Measurements from ENCODE around the gene DHODH.

Gene DHODH

DNA sequence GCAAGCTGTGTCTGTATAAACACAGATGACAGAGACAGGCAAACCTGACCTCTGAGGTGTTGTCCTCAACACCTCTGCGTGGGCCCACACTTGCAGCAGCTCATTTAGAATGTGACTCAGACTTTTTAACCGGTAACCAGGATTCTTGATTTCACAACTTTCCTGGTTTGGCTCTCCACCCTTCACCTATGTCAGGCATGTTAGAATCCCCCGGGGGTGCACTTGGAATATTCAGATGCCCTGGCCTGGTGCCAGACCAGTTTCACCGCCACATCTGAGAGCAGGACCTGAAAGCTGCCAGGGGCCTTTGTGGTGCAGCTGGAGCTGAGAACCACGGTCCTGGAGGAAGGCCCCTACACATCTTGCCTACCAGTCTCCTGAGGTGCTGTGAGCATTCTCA lies 4.8 kb downstream of the DHODH start:
- peak; percentile 82 for DNase-seq (ENCODE audit: low spot score)
- peak overlapping the region; percentile 77 for H3K27ac ChIP-seq
- POLR2A ChIA-PET (ENCODE audit: low non-redundant PET) = no interaction called here
- TF ChIP-seq, protein P1, sequence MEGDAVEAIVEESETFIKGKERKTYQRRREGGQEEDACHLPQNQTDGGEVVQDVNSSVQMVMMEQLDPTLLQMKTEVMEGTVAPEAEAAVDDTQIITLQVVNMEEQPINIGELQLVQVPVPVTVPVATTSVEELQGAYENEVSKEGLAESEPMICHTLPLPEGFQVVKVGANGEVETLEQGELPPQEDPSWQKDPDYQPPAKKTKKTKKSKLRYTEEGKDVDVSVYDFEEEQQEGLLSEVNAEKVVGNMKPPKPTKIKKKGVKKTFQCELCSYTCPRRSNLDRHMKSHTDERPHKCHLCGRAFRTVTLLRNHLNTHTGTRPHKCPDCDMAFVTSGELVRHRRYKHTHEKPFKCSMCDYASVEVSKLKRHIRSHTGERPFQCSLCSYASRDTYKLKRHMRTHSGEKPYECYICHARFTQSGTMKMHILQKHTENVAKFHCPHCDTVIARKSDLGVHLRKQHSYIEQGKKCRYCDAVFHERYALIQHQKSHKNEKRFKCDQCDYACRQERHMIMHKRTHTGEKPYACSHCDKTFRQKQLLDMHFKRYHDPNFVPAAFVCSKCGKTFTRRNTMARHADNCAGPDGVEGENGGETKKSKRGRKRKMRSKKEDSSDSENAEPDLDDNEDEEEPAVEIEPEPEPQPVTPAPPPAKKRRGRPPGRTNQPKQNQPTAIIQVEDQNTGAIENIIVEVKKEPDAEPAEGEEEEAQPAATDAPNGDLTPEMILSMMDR (conservative IDR thresholded peaks at IDR 0.05; ENCODE audit: low read depth) = no peak
- CTCF ChIA-PET = interaction anchor here (0.5 to 0.6 kb wide), 2 partner anchors 39 to 81 kb away, joined by 3 read pairs; no protein-coding TSS in a partner anchor

DNA sequence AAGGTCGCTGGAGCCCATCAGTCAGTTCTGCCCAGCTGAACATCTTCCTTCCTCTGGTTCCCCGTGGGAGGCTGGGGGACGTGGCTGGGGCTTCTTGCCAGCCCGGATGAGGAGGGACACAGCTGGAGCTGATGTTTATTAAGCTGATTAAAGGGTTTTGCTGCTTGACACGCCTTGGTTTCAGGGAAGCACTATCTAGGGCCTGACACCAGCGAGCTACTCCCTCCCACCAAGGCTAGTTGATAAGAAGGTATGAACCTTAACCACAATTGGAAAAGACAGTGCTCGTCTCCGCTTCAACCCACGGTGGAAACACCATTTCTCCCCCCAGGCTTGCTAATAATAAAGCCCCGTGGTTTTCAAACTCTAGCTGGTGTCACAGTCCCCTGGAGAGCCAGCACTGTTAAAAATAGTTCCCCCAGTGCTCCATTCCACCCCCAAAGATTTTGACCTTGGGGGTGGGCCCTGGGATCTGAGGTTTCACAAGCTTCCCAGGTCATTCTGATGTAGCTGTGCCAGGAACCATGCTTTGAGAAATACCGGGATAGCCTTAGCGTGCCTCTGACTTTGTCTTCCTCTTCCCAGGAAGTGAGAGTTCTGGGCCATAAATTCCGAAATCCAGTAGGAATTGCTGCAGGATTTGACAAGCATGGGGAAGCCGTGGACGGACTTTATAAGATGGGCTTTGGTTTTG lies 5.5 kb downstream of the DHODH start:
- peak overlapping the region; percentile 77 for H3K27ac ChIP-seq
- POLR2A ChIA-PET (ENCODE audit: low non-redundant PET) = no interaction called here
- TF ChIP-seq, protein P1 (conservative IDR thresholded peaks at IDR 0.05; ENCODE audit: low read depth) = no peak
- no peak for DNase-seq (ENCODE audit: low spot score)
- CTCF ChIA-PET = interaction anchor here (0.5 to 0.9 kb wide), 3 partner anchors 39 to 1944 kb away, joined by 3 to 4 read pairs (median 3); no protein-coding TSS in a partner anchor

DNA sequence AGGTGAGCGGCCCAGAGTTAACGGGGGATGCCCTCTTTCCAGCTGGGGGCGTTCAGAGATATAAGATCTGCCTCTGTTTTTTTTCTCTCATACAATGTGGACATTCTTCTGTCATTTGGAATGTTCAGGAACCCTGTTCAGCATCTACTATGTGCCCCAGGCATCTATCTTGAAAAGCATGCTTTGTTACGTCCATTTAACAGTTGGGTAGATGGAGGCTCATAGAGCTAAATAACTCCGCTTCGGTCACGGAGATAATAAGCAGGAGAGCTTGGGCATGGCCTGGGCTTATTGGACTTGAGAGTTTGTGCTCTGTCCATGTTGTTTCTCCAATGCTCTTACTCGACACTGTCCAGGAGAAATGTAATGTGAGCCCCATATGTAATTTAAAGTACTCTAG lies 6.1 kb downstream of the DHODH start:
- ChIA-PET CTCF (interaction anchor here (0.9 kb wide), 1 partner anchor 1943 kb away, joined by 4 read pairs; no protein-coding TSS in a partner anchor), POLR2A (ENCODE audit: low non-redundant PET) (no interaction called here)
- TF ChIP-seq, protein P1 (conservative IDR thresholded peaks at IDR 0.05; ENCODE audit: low read depth) = no peak
- DNase-seq (ENCODE audit: low spot score) = no peak
- no peak overlapping the region for H3K27ac ChIP-seq

DNA sequence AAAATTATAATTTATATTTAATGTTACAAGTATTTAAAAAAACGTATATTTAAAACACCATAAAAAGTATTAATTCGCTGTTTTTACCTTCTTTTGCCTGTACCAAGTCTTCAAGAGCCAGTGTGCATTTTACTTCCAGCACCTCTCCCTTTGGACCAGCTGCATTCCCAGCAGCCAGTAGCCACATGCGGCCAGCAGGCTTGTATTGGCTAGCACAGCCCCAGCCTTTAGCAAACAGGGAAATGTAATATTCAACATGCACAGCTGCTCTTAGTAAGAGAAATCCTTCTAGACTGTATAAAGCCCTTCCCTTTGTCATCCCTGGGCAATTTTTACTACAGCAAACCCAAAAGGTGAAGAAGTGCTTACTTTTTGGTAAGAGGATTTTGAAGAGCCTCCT lies 6.6 kb downstream of the DHODH start:
- CTCF ChIA-PET = interaction anchor here (0.9 kb wide), 1 partner anchor 1943 kb away, joined by 4 read pairs; no protein-coding TSS in a partner anchor
- POLR2A ChIA-PET (ENCODE audit: low non-redundant PET) = no interaction called here
- no peak for DNase-seq (ENCODE audit: low spot score)
- TF ChIP-seq, protein P1 (conservative IDR thresholded peaks at IDR 0.05; ENCODE audit: low read depth) = no peak
- no peak overlapping the region for H3K27ac ChIP-seq

DNA sequence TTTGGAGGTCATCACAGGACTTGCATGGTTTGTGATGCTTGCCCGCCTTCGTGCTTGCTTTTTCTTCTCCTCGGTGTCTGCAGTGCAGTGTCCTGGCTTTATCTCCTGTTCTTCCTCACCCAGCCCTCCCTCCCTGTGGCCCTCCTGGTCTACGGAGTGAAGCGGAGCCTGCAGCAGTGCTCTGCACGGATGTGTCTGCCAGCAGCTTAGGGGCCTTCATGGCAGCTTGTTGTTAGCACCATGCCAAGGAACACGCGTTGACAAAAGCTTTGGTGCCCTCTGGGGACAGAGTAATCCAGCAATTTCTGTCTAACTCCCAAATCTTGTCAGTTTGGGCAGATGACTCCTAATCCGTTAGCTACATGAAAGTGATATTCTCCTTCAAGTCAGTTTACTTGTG lies 9.9 kb downstream of the DHODH start:
- no peak for DNase-seq (ENCODE audit: low spot score)
- H3K27ac ChIP-seq = no peak overlapping the region
- ChIA-PET POLR2A (ENCODE audit: low non-redundant PET) (no interaction called here), CTCF (interaction anchor here (0.5 kb wide), 1 partner anchor 75 kb away, joined by 3 read pairs; the partner anchor contains the start of gene TXNL4B)
- TF ChIP-seq, protein P1 (conservative IDR thresholded peaks at IDR 0.05; ENCODE audit: low read depth) = no peak

DNA sequence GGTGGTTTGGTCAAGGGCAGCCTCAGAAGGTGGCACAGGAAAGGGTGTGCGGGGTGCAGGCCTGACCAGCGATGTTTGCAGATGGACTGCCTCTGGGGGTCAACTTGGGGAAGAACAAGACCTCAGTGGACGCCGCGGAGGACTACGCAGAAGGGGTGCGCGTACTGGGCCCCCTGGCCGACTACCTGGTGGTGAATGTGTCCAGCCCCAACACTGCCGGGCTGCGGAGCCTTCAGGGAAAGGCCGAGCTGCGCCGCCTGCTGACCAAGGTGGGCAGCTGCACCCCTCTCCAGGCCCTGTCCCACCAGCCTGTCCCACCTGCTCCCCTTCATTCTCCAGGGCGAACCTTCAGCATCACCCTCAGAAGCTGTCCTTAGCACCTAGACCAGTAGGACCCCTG lies 12.5 kb downstream of the DHODH start:
- POLR2A ChIA-PET (ENCODE audit: low non-redundant PET) = no interaction called here
- no peak overlapping the region for H3K27ac ChIP-seq
- TF ChIP-seq, protein P1 (conservative IDR thresholded peaks at IDR 0.05; ENCODE audit: low read depth) = no peak
- CTCF ChIA-PET = no interaction called here
- no peak for DNase-seq (ENCODE audit: low spot score)
